H1 (cell line): ENCODE data around the gene SLIT2. TPM values are rescaled to one million over a fixed set of nuclear protein-coding genes. Genes with fewer than 3 reads are reported as not detected.

Experiments used
- CTCF ChIA-PET: fragments of 300-600 bp; sonication (Branson Sonifier 250); formaldehyde crosslinking; loops from one replicate; lab custom pipeline; 2021; ENCODE audit not compliant: partially characterized antibody; lab: Charles Lee
- POLR2A ChIA-PET: fragments of 300-600 bp; sonication (Branson Sonifier 250); formaldehyde crosslinking; loops from one replicate; lab custom pipeline; 2021; ENCODE audit warnings: inconsistent platforms; ENCODE audit not compliant: partially characterized antibody; lab: Charles Lee
- DNase-seq, 2 experiments: peaks; one replicate each; pipeline versions ENCODE4 v3.0.0 to v3.0.0-alpha.2; 2010 to 2022; ENCODE audit warnings: low spot score in 2 of 2, low read depth in 1 of 2, mixed read lengths in 1 of 2
- FAIRE-seq: peaks from 2 replicates; lab custom pipeline; 2011; peaks lifted over from hg19 to GRCh38; lab: Jason Lieb, UNC
- H2AFZ ChIP-seq: 2 replicates; pipeline ENCODE4 v1.8.1; 2012; ENCODE audit warnings: low read length, inconsistent platforms
- H2AK5ac ChIP-seq: 2 replicates; pipeline ENCODE4 v1.6.1; 2013; ENCODE audit warnings: low read depth, low read length
- H2BK120ac ChIP-seq: replicated peaks from 2 replicates; pipeline ENCODE3; 2013; ENCODE audit warnings: low read depth, low read length, inconsistent platforms
- H2BK12ac ChIP-seq: 2 replicates; pipeline ENCODE4 v1.6.1; 2013; ENCODE audit warnings: low read depth, low read length
- H2BK15ac ChIP-seq: 2 replicates; pipeline ENCODE4 v1.6.1; 2013; ENCODE audit warnings: low read length
- H2BK20ac ChIP-seq: 2 replicates; pipeline ENCODE4 v1.6.1; 2013; ENCODE audit warnings: low read length
- H2BK5ac ChIP-seq: 2 replicates; pipeline ENCODE4 v1.6.1; 2013; ENCODE audit warnings: low read depth, low read length
- H3K14ac ChIP-seq: 2 replicates; pipeline ENCODE4 v1.6.1; 2013; ENCODE audit warnings: inconsistent platforms; ENCODE audit not compliant: insufficient read length
- H3K18ac ChIP-seq: 2 replicates; pipeline ENCODE4 v1.6.1; 2013; ENCODE audit warnings: low read length; ENCODE audit errors: extremely low read depth
- H3K23ac ChIP-seq: 2 replicates; pipeline ENCODE4 v1.6.1; 2013; ENCODE audit warnings: inconsistent platforms; ENCODE audit not compliant: insufficient read length
- H3K23me2 ChIP-seq: 2 replicates; pipeline ENCODE4 v1.6.1; 2013; ENCODE audit warnings: low read depth, low read length
- H3K27ac ChIP-seq: 2 replicates; pipeline ENCODE4 v1.6.1; 2011; ENCODE audit warnings: low read depth, low read length, inconsistent platforms
- H3K27me3 ChIP-seq, 4 experiments: replicated peaks in 1 of 4; 1 replicate in 1 of 4; 2 replicates in 3 of 4; pipeline versions ENCODE4 v1.6.1 to v1.8.1; 2011 to 2013; ENCODE audit warnings: low read length in 3 of 4, mild to moderate bottlenecking in 3 of 4, inconsistent platforms in 2 of 4, mixed read lengths in 2 of 4, moderate library complexity in 1 of 4; ENCODE audit not compliant: control insufficient read depth in 3 of 4, insufficient read depth in 3 of 4; ENCODE audit errors: extremely low read depth in 1 of 4
- H3K36me3 ChIP-seq, 4 experiments: 2 replicates each; pipeline versions ENCODE4 v1.6.1 to v1.8.1; 2011 to 2013; ENCODE audit warnings: mild to moderate bottlenecking in 4 of 4, low read length in 3 of 4, moderate library complexity in 2 of 4, control low read depth in 1 of 4, inconsistent platforms in 1 of 4; ENCODE audit not compliant: insufficient read depth in 4 of 4, control insufficient read depth in 2 of 4
- H3K4ac ChIP-seq: replicated peaks from 2 replicates; pipeline ENCODE3; 2013; ENCODE audit warnings: low read length, low read depth, mixed read lengths, inconsistent platforms; ENCODE audit not compliant: insufficient read length
- H3K4me1 ChIP-seq, 4 experiments: replicated peaks in 1 of 4; 1 replicate in 1 of 4; 2 replicates in 3 of 4; pipeline versions ENCODE4 v1.6.1 to v1.8.1; 2011 to 2013; ENCODE audit warnings: low read length in 3 of 4, inconsistent platforms in 2 of 4, mixed read lengths in 1 of 4; ENCODE audit not compliant: insufficient read depth in 4 of 4, control insufficient read depth in 3 of 4
- H3K4me2 ChIP-seq, 2 experiments: 2 replicates each; pipeline versions ENCODE4 v1.6.1 to v1.8.1; 2011 to 2013; ENCODE audit warnings: low read depth in 2 of 2, low read length in 2 of 2, control low read depth in 1 of 2, inconsistent platforms in 1 of 2, mild to moderate bottlenecking in 1 of 2; ENCODE audit not compliant: insufficient read depth in 1 of 2
- H3K4me3 ChIP-seq, 4 experiments: fragments of 200-600, 300-600 bp in 1 of 4; sonication (generic), shearing (Covaris generic), sonication (Bioruptor Twin) in 1 of 4; 2 replicates each; pipeline versions ENCODE4 v1.5.1 to v1.8.1; 2011 to 2016; ENCODE audit warnings: low read length in 4 of 4, low read depth in 3 of 4, control low read depth in 2 of 4, inconsistent platforms in 2 of 4, mild to moderate bottlenecking in 2 of 4, mixed read lengths in 1 of 4, moderate library complexity in 1 of 4; ENCODE audit not compliant: insufficient read depth in 2 of 4; ENCODE audit errors: extremely low read depth in 1 of 4
- H3K56ac ChIP-seq: replicated peaks from 2 replicates; pipeline ENCODE3; 2013; ENCODE audit warnings: low read depth, mild to moderate bottlenecking, mixed read lengths, low read length, inconsistent platforms; ENCODE audit not compliant: insufficient read length
- H3K79me1 ChIP-seq: 2 replicates; pipeline ENCODE4 v1.6.1; 2013; ENCODE audit warnings: low read depth, low read length, control low read depth
- H3K79me2 ChIP-seq, 2 experiments: 2 replicates each; pipeline versions ENCODE4 v1.6.1 to v1.8.1; 2012 to 2013; ENCODE audit warnings: low read length in 2 of 2, mild to moderate bottlenecking in 2 of 2, inconsistent platforms in 1 of 2; ENCODE audit not compliant: insufficient read depth in 2 of 2, control insufficient read depth in 1 of 2
- H3K9ac ChIP-seq, 4 experiments: replicated peaks in 1 of 4; 1 replicate in 1 of 4; 2 replicates in 3 of 4; pipeline versions ENCODE4 v1.6.1 to v1.8.1; 2011 to 2013; ENCODE audit warnings: low read depth in 3 of 4, low read length in 3 of 4, control low read depth in 2 of 4, mild to moderate bottlenecking in 2 of 4, moderate library complexity in 2 of 4, inconsistent platforms in 1 of 4; ENCODE audit errors: extremely low read depth in 1 of 4
- H3K9me3 ChIP-seq, 2 experiments: 2 replicates each; pipeline versions ENCODE4 v1.6.1 to v1.8.1; 2012 to 2013; ENCODE audit warnings: mild to moderate bottlenecking in 2 of 2, moderate library complexity in 2 of 2, control low read depth in 1 of 2, inconsistent platforms in 1 of 2, low read depth in 1 of 2, low read length in 1 of 2, mixed read lengths in 1 of 2; ENCODE audit not compliant: insufficient read depth in 2 of 2
- H4K20me1 ChIP-seq, 2 experiments: replicated peaks in 1 of 2; 2 replicates each; pipeline versions ENCODE3 to v1.8.1; 2011 to 2013; ENCODE audit warnings: inconsistent platforms in 2 of 2, low read length in 2 of 2, mild to moderate bottlenecking in 1 of 2; ENCODE audit not compliant: insufficient read depth in 2 of 2, control insufficient read depth in 1 of 2
- H4K5ac ChIP-seq: 2 replicates; pipeline ENCODE4 v1.6.1; 2013; ENCODE audit warnings: low read length, low read depth, mixed read lengths, inconsistent platforms; ENCODE audit not compliant: insufficient read length
- H4K8ac ChIP-seq: 2 replicates; pipeline ENCODE4 v1.8.0; 2013; ENCODE audit warnings: mild to moderate bottlenecking, moderate library complexity, low read length, inconsistent platforms; ENCODE audit not compliant: insufficient read depth; ENCODE audit errors: extremely low read depth
- H4K91ac ChIP-seq: replicated peaks from 2 replicates; pipeline ENCODE3; 2013; ENCODE audit warnings: low read length, mixed read lengths, inconsistent platforms; ENCODE audit not compliant: insufficient read length
- CHD1 ChIP-seq: IDR thresholded peaks from 2 replicates; pipeline ENCODE4 v1.6.1; 2012; ENCODE audit warnings: low read depth, low read length, improper control_type of control experiment
- CREB1 ChIP-seq: IDR thresholded peaks from 2 replicates; pipeline ENCODE4 v1.6.1; 2012; ENCODE audit warnings: inconsistent platforms
- EP300 ChIP-seq, 2 experiments: IDR thresholded peaks; 1 replicate in 1 of 2; 2 replicates in 1 of 2; pipeline ENCODE4 v1.6.1; 2011 to 2012; ENCODE audit warnings: low read depth in 2 of 2, low read length in 2 of 2, mild to moderate bottlenecking in 2 of 2, borderline replicate concordance in 1 of 2, inconsistent platforms in 1 of 2, moderate library complexity in 1 of 2
- HDAC6 ChIP-seq: IDR thresholded peaks from one replicate; pipeline ENCODE4 v1.7.1; 2012; ENCODE audit warnings: low read depth, mild to moderate bottlenecking, inconsistent platforms, low read length, moderate library complexity
- JUN ChIP-seq: IDR thresholded peaks from 2 replicates; pipeline ENCODE4 v1.6.1; 2011; ENCODE audit warnings: low read depth, mild to moderate bottlenecking, improper control_type of control experiment, low read length
- KDM5A ChIP-seq: fragments of 200-600 bp; IDR thresholded peaks from 2 replicates; pipeline ENCODE4 v1.7.1; 2012; ENCODE audit warnings: mild to moderate bottlenecking, low read length, inconsistent platforms, mixed read lengths
- PHF8 ChIP-seq: fragments of 200-600 bp; sonication (generic); conservative IDR thresholded peaks from 2 replicates; pipeline ENCODE4 v1.7.1; 2012; ENCODE audit warnings: low read depth, mild to moderate bottlenecking, inconsistent platforms, low read length, moderate library complexity
- SAP30 ChIP-seq: fragments of 300-600 bp; sonication (generic); IDR thresholded peaks from 2 replicates; pipeline ENCODE4 v1.7.1; 2012; ENCODE audit warnings: low read length, moderate library complexity, mild to moderate bottlenecking, inconsistent platforms; ENCODE audit not compliant: insufficient read depth, insufficient replicate concordance
- SIRT6 ChIP-seq: IDR thresholded peaks from one replicate; pipeline ENCODE4 v1.7.1; 2012; ENCODE audit warnings: low read length, inconsistent platforms
- SP1 ChIP-seq: IDR thresholded peaks from 2 replicates; pipeline ENCODE4 v1.6.1; 2011; ENCODE audit warnings: low read depth, low read length
- SP2 ChIP-seq: IDR thresholded peaks from 2 replicates; pipeline ENCODE4 v1.6.1; 2012; ENCODE audit warnings: mild to moderate bottlenecking, low read length, inconsistent platforms
- TCF12 ChIP-seq: IDR thresholded peaks from 2 replicates; pipeline ENCODE4 v1.6.1; 2011; ENCODE audit warnings: low read depth, mild to moderate bottlenecking, low read length
- polyA plus RNA-seq, 7 experiments: library from polyadenylated mRNA; depleted of rRNA in 3 of 7; stranded (reverse) in 5 of 7; unstranded in 2 of 7; fragments of >200 nt in 5 of 7; fragments of 200-250 nt in 2 of 7; gene quantifications; 1 replicate in 5 of 7; 2 replicates in 1 of 7; 4 replicates in 1 of 7; pipeline versions ENCODE4 v1.2.1 to v1.2.3, GENCODE V29; 2011 to 2013; ENCODE audit warnings: missing spikeins in 2 of 7, mixed read lengths in 2 of 7
- total RNA-seq: library from RNA; stranded (reverse); fragmentation: NEBNext Ultra II Directional; extraction: Animal tissue kit (Norgen Biotek cat#: 25700); gene quantifications from 2 replicates; pipeline ENCODE4 v1.2.1, GENCODE V29; 2021

Gene SLIT2
- total and polyA plus RNA-seq, 2 of the 8 experiments (the other 6 are each of a cell fraction or from before 2014, with no cell fraction given) = 2.0 to 13.7 TPM

DNA sequence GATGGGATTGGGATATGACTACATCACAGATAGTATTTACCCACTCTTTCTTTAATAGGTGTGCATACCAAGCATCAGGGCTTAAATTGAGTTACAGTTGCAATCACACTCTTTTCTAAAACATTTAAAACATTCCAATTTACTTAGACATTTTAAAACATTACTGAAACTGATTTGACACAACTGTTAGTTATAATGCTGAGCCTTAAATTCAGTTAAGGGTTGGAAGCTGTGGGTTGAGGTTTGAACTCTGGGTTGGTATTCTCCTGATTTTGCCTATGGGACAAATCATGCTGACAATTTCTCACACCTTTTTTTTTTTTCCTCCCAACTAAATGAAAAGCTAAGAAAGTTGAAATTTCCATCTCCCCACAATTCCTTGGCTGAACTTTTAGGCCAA lies 16.3 kb downstream of the SLIT2 start:
- no peak overlapping the region for H2BK15ac ChIP-seq
- no peak overlapping the region for H2BK120ac ChIP-seq
- no peak overlapping the region for H3K18ac ChIP-seq
- H3K4me2 ChIP-seq = no peak overlapping the region
- H2BK5ac ChIP-seq = no peak overlapping the region
- H3K23me2 ChIP-seq = no peaks in the 10 kb centered on the region
- FAIRE-seq (no peak), DNase-seq (no peak)
- POLR2A ChIA-PET = interaction anchor here (1.0 kb wide), 1 partner anchor 15 kb away, joined by 3 read pairs; no protein-coding TSS in a partner anchor
- no peak overlapping the region for H3K27ac ChIP-seq
- H2AK5ac ChIP-seq = no peak overlapping the region
- no peaks in the 10 kb centered on the region for H3K9me3 ChIP-seq
- H3K4me1 ChIP-seq = no peaks in the 10 kb centered on the region
- H3K14ac ChIP-seq = no peak overlapping the region
- no peak overlapping the region for H4K91ac ChIP-seq
- no peaks in the 10 kb centered on the region for H3K36me3 ChIP-seq
- no peaks in the 10 kb centered on the region for H3K27me3 ChIP-seq
- no peak overlapping the region for H3K4ac ChIP-seq
- no peak overlapping the region for H4K8ac ChIP-seq
- H2BK20ac ChIP-seq = no peak overlapping the region
- H2AFZ ChIP-seq = no peak overlapping the region
- no peak overlapping the region for H3K23ac ChIP-seq
- H4K20me1 ChIP-seq = no peaks in the 10 kb centered on the region
- TF ChIP-seq SP1 (no peak), SAP30 (no peak), JUN (no peak), PHF8 (no peak), EP300 (IDR thresholded peaks at IDR 0.05; ENCODE audit: borderline replicate concordance in 1 of 2, low read depth in 2 of 2, low read length in 2 of 2) (no peak), SIRT6 (no peak), CHD1 (no peak), KDM5A (no peak), CREB1 (no peak), TCF12 (no peak), HDAC6 (no peak), SP2 (no peak)
- no peak overlapping the region for H2BK12ac ChIP-seq
- no peak overlapping the region for H3K4me3 ChIP-seq
- H3K56ac ChIP-seq = no peak overlapping the region
- H4K5ac ChIP-seq = no peak overlapping the region
- H3K9ac ChIP-seq = no peak overlapping the region
- CTCF ChIA-PET = interaction anchor here (1.5 kb wide), 1 partner anchor 15 kb away, joined by 5 read pairs; no protein-coding TSS in a partner anchor
- no peaks in the 10 kb centered on the region for H3K79me1 ChIP-seq
- no peaks in the 10 kb centered on the region for H3K79me2 ChIP-seq
